Measurements from ENCODE around the gene ENOSF1. TPM values are rescaled to one million over a fixed set of nuclear protein-coding genes. Genes with fewer than 3 reads are reported as not detected.
"Not testable (repeated sequence)": the region's sequence is repeated elsewhere in the genome, so short reads cannot be mapped to it uniquely, and the experiment has no call there.

The ENOSF1 gene
- total and polyA plus RNA-seq, 2 of the 13 experiments (the other 11 are each of a cell fraction or from before 2014, with no cell fraction given): 37.6 to 40.1 TPM

GRCh38 chr18:730120-730519 lies 17.7 kb upstream of the ENOSF1 start:
- CTCF ChIA-PET (ENCODE audit: low intra/inter-chr PET ratio, low total read pairs): interaction anchor here (0.7 to 1.5 kb wide), 2 partner anchors 17 to 64 kb away, joined by 3 to 6 read pairs; partner anchors contain the start of gene ENOSF1
- peak; percentile 44 for FAIRE-seq
- 88% methylated on average over 5 of the region's 5 CpGs for WGBS (ENCODE audit: low lambda C conversion rate)
- BruUV-seq (replicated peaks); H3K79me2 ChIP-seq (ENCODE audit: insufficient read depth, low read length); H3K27me3 ChIP-seq (ENCODE audit: control insufficient read depth in 1 of 2, insufficient read depth in 2 of 2, low read length in 2 of 2); H3K9ac ChIP-seq (ENCODE audit: insufficient read depth, low read depth, low read length); in situ Hi-C loops (cut with HindIII; ENCODE audit: extremely low pct_ligation_motif_present, low pct_unique_long_range_greater_than_20kb); H3K36me3 ChIP-seq (replicated peaks in 1 of 2; ENCODE audit: control insufficient read depth in 1 of 2, insufficient read depth in 2 of 2, low read length in 2 of 2); H3K9me3 ChIP-seq (ENCODE audit: low read length); H3K4me2 ChIP-seq (ENCODE audit: low read depth, low read length); H3K27ac ChIP-seq (ENCODE audit: extremely low read length, insufficient read depth, low read length); H3K4me3 ChIP-seq (replicated peaks in 1 of 3; ENCODE audit: insufficient read depth in 1 of 3, low read depth in 2 of 3, low read length in 3 of 3); H2AFZ ChIP-seq (ENCODE audit: low read length); POLR2A ChIA-PET; H3K4me1 ChIP-seq (ENCODE audit: insufficient read depth, low read length); H4K20me1 ChIP-seq (ENCODE audit: insufficient read depth, low read length): not testable (repeated sequence)
- intact Hi-C loops (cut with micrococcal nuclease; ENCODE audit: unreplicated experiment): loop anchor here (2.0 kb wide), 1 partner anchor 105 kb away; no protein-coding TSS in a partner anchor
- peak; percentile 29; the same call in 1 of the 2 replicates for TF ChIP-seq STAG1 (CRISPR knock-in tag; IDR thresholded peaks at IDR 0.05)
- peak; percentile 47; the same call in 1 of the 2 replicates for TF ChIP-seq SMC3 (IDR thresholded peaks at IDR 0.05; ENCODE audit: low read length)
- peak; percentile 45 for TF ChIP-seq CTCF (CRISPR knock-in tag; IDR thresholded peaks at IDR 0.05)
- TF ChIP-seq ZNF121 (CRISPR knock-in tag; IDR thresholded peaks at IDR 0.05): peak; percentile 73
- DNase-seq (ENCODE audit: low spot score): peak; percentile 46
- peak; percentile 99 for ATAC-seq

GRCh38 chr18:725646-726045 lies 13.2 kb upstream of the ENOSF1 start:
- Histone ChIP-seq H3K9me3 (ENCODE audit: low read length) (no peaks in the 10 kb centered on the region), H3K4me1 (ENCODE audit: insufficient read depth, low read length) (no peaks in the 10 kb centered on the region), H3K9ac (ENCODE audit: insufficient read depth, low read depth, low read length) (no peak overlapping the region), H3K4me3 (replicated peaks in 1 of 3; ENCODE audit: insufficient read depth in 1 of 3, low read depth in 2 of 3, low read length in 3 of 3) (no peak overlapping the region), H2AFZ (ENCODE audit: low read length) (no peak overlapping the region), H3K4me2 (ENCODE audit: low read depth, low read length) (no peak overlapping the region), H3K36me3 (replicated peaks in 1 of 2; ENCODE audit: control insufficient read depth in 1 of 2, insufficient read depth in 2 of 2, low read length in 2 of 2) (peaks cover 0 to 10% of the 10 kb centered on the region in 2 experiments; a peak in 1 of 5 replicates), H3K27me3 (ENCODE audit: control insufficient read depth in 1 of 2, insufficient read depth in 2 of 2, low read length in 2 of 2) (no peaks in the 10 kb centered on the region), H4K20me1 (ENCODE audit: insufficient read depth, low read length) (no peaks in the 10 kb centered on the region), H3K27ac (ENCODE audit: extremely low read length, insufficient read depth, low read length) (no peak overlapping the region), H3K79me2 (ENCODE audit: insufficient read depth, low read length) (no peaks in the 10 kb centered on the region)
- POLR2A ChIA-PET: no interaction called here
- FAIRE-seq: no peak
- WGBS (ENCODE audit: low lambda C conversion rate): 97% methylated on average over 9 of the region's 9 CpGs
- in situ Hi-C loops (cut with HindIII; ENCODE audit: extremely low pct_ligation_motif_present, low pct_unique_long_range_greater_than_20kb) (no loop called here), intact Hi-C loops (cut with micrococcal nuclease; ENCODE audit: unreplicated experiment) (no loop called here)
- no peak for ATAC-seq
- BruUV-seq (replicated peaks): no TSS peak
- TF ChIP-seq ELF3 (CRISPR knock-in tag; IDR thresholded peaks at IDR 0.05) (no peak), ZNF432 (CRISPR knock-in tag; IDR thresholded peaks at IDR 0.05; ENCODE audit: borderline replicate concordance) (no peak), CEBPB (IDR thresholded peaks at IDR 0.05; ENCODE audit: borderline replicate concordance, low read depth, low read length) (peak; percentile 28; the same call in 1 of the 2 replicates), SETDB1 (CRISPR knock-in tag; IDR thresholded peaks at IDR 0.05; ENCODE audit: borderline replicate concordance) (no peak)
- no peak for DNase-seq (ENCODE audit: low spot score)
- CTCF ChIA-PET (ENCODE audit: low intra/inter-chr PET ratio, low total read pairs): no interaction called here

Measured in HepG2 (cell line).